ENCODE data around the gene VEZF1. TPM values are rescaled to one million over a fixed set of nuclear protein-coding genes. Genes with fewer than 3 reads are reported as not detected.

VEZF1 gene
- total RNA-seq, 1 donor from 2014 or later: 82.5 TPM

GRCh38 chr17:58019039-58019438, 31.0 kb upstream of the VEZF1 start:
- DNase-seq (ENCODE audit: low spot score in 2 of 2, unreplicated experiment in 2 of 2): no peak
- Mint-ChIP-seq H3K9me3 (no peaks in the 10 kb centered on the region), H3K27me3 (ENCODE audit: low read depth) (no peaks in the 10 kb centered on the region), H3K36me3 (no peaks in the 10 kb centered on the region), H3K27ac (no peak overlapping the region), H3K4me1 (peaks cover 8% of the 10 kb centered on the region), H3K4me3 (no peak overlapping the region)
- TF ChIP-seq CTCF (IDR thresholded peaks at IDR 0.05; ENCODE audit: unreplicated experiment): no peak

GRCh38 chr17:58010067-58010799, 22.2 kb upstream of the VEZF1 start:
- no peak overlapping the region for H3K27ac Mint-ChIP-seq
- no peak overlapping the region for H3K4me3 Mint-ChIP-seq
- peaks cover 21% of the 10 kb centered on the region for H3K4me1 Mint-ChIP-seq
- H3K36me3 Mint-ChIP-seq: peaks cover 8% of the 10 kb centered on the region
- H3K9me3 Mint-ChIP-seq: no peaks in the 10 kb centered on the region
- no peaks in the 10 kb centered on the region for H3K27me3 Mint-ChIP-seq (ENCODE audit: low read depth)
- TF ChIP-seq CTCF (IDR thresholded peaks at IDR 0.05; ENCODE audit: unreplicated experiment): no peak
- DNase-seq (ENCODE audit: low spot score in 2 of 2, unreplicated experiment in 2 of 2): no peak

DNA sequence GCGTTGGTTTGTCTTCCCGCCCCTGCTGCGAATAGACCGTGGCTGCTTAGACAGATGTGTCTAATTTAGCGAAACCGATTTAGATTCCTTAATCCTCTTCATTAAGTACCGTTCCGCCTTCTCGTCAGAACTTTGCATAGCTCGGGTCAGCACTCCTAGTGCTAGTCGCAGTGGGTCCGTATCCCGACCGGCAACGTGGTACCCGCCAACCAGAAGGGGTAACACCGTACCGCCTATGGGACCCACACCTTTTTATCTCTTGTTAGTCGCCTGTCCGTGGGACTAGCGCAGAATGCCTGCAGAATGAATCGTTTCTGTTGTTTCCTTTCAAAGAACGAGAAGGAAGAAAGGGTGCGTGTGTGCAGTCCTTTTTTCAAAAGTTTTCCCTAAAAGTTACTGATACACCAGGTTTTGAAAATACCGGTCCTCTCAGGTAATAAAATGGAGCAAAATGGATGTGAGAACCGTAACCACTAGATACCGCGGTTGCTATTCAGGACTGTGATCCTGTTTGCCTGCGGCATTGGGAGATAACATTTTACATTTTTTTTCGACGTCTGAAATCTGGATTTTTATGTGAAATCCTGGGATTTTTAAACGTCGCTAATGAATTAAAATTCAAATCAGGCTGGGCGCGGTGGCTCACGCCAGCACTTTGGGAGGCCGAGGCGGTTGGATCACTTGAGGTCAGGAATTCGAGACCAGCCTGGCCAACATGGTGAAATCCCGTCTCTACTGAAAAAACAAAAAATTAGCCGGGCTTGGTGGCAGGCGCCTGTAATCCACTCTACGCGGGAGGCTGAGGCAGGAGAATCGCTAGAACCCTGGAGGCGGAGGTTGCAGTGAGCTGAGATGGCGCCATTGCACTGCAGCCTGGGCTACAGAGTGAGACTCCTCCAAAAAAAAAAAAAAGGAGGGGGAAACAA, 20.0 kb upstream of the VEZF1 start:
- peaks cover 39% of the 10 kb centered on the region for H3K4me1 Mint-ChIP-seq
- no peak for TF ChIP-seq CTCF (IDR thresholded peaks at IDR 0.05; ENCODE audit: unreplicated experiment)
- H3K27me3 Mint-ChIP-seq (ENCODE audit: low read depth): no peaks in the 10 kb centered on the region
- peak in 1 of 2 experiments; percentile 43 for DNase-seq (ENCODE audit: low spot score in 2 of 2, unreplicated experiment in 2 of 2)
- no peaks in the 10 kb centered on the region for H3K9me3 Mint-ChIP-seq
- peak overlapping the region; percentile 100 for H3K27ac Mint-ChIP-seq
- H3K36me3 Mint-ChIP-seq: peaks cover 22% of the 10 kb centered on the region
- H3K4me3 Mint-ChIP-seq: peak overlapping the region; percentile 98

DNA sequence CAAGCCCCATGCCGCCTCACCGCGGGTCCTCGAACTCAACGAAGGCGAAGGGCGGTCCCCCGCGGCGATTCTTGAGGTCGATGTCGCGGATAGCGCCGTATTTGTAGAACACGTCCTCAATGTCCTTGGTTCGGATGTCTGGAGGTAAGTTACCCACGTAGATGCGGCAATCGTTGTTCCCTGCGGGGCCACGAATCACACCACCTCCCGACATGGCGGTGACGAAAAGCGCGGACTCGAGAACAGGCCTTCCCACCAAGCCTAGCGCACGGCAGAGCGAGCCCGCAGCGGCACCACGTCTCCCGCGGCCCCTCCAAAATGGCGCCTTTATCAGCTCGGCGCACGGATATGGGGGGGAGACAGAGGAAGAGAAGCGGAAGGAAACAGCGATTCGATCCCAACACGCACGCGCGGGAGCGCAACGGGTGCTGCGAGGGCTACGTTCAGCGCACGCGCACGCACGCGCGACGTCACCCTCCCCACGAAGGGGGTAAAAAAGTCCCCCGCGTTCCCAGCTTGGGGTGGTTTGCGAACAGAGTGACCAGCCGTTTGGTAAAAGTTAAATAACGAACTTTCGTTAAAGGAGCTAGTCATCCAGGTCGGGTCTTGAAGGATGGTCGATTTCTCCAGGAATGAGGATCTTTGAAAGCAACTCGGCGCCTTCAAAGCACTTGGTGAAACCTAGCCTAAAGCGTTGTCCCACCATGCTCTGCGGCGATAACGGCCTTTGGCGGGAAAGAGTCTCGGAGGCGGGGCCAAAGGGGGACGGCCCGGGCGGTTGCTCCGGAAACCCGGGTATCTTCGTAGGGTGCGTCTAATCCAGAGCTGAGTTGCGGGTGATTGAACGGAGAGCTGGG, 19.1 kb upstream of the VEZF1 start, which contains the start of gene SRSF1:
SRSF1 (minus strand) TSS at position 323 of the 857 bp plus-strand sequence; CDS start at position 214, 109 bp downstream.
- no peaks in the 10 kb centered on the region for H3K27me3 Mint-ChIP-seq (ENCODE audit: low read depth)
- DNase-seq (ENCODE audit: low spot score in 2 of 2, unreplicated experiment in 2 of 2): peak; percentile 96 to 98
- H3K9me3 Mint-ChIP-seq: no peaks in the 10 kb centered on the region
- peaks cover 47% of the 10 kb centered on the region for H3K4me1 Mint-ChIP-seq
- peak within 1 kb of the TSS; percentile 98 for H3K4me3 Mint-ChIP-seq
- H3K36me3 Mint-ChIP-seq: peaks cover 26% of the 10 kb centered on the region
- no peak for TF ChIP-seq CTCF (IDR thresholded peaks at IDR 0.05; ENCODE audit: unreplicated experiment)
- H3K27ac Mint-ChIP-seq: peak within 1 kb of the TSS; percentile 100

- H3K9me3 Mint-ChIP-seq: no peaks in the 10 kb centered on the region
- peaks cover 48% of the 10 kb centered on the region for H3K4me1 Mint-ChIP-seq
- H3K4me3 Mint-ChIP-seq: peak overlapping the region; percentile 98
- peak overlapping the region; percentile 100 for H3K27ac Mint-ChIP-seq
- no peak for TF ChIP-seq CTCF (IDR thresholded peaks at IDR 0.05; ENCODE audit: unreplicated experiment)
- peaks cover 26% of the 10 kb centered on the region for H3K36me3 Mint-ChIP-seq
- DNase-seq (ENCODE audit: low spot score in 2 of 2, unreplicated experiment in 2 of 2): peak; percentile 76 to 80
- no peaks in the 10 kb centered on the region for H3K27me3 Mint-ChIP-seq (ENCODE audit: low read depth)
Measured at GRCh38 chr17:58006560-58006923, 18.5 kb upstream of the VEZF1 start.
